SU-DHL-6 (cell line): Measurements from ENCODE around the gene ADAM12.
"Not testable (repeated sequence)": the region's sequence is repeated elsewhere in the genome, so short reads cannot be mapped to it uniquely, and the experiment has no call there.

Experiments used
- H2AFZ ChIP-seq: fragments of 200-600 bp; sonication (generic); 2 replicates; pipeline ENCODE4 v1.6.1; 2014; ENCODE audit warnings: low read depth, mild to moderate bottlenecking, moderate library complexity, mixed read lengths, antibody characterized with exemption, low read length; ENCODE audit not compliant: severe bottlenecking
- H3F3A ChIP-seq: fragments of 200-600 bp; shearing (Covaris generic); 2 replicates; pipeline ENCODE4 v1.6.0; 2016; ENCODE audit warnings: antibody characterized with exemption, mild to moderate bottlenecking; ENCODE audit not compliant: insufficient read depth
- H3K27ac ChIP-seq: fragments of 200-600 bp; sonication (generic); 2 replicates; pipeline ENCODE4 v1.5.1; 2016; ENCODE audit warnings: low read depth, mild to moderate bottlenecking, low read length, moderate library complexity, mixed read lengths
- H3K27me3 ChIP-seq: fragments of 200-600 bp; sonication (generic), shearing (Covaris generic); 2 replicates; pipeline ENCODE4 v1.6.0; 2014; ENCODE audit warnings: mild to moderate bottlenecking, low read length
- H3K36me3 ChIP-seq: fragments of 200-600 bp; sonication (generic); 2 replicates; pipeline ENCODE4 v1.6.1; 2014; ENCODE audit warnings: mild to moderate bottlenecking, low read length, mixed read lengths
- H3K4me2 ChIP-seq: fragments of 300-600, 200-600 bp; shearing (Covaris generic), sonication (generic); 2 replicates; pipeline ENCODE4 v1.6.0; 2014; ENCODE audit warnings: low read length, low read depth, mild to moderate bottlenecking; ENCODE audit not compliant: poor library complexity, severe bottlenecking
- H3K4me3 ChIP-seq: fragments of 200-600 bp; sonication (generic); 2 replicates; pipeline ENCODE4 v1.5.1; 2014; ENCODE audit warnings: antibody characterized with exemption, low read length, mild to moderate bottlenecking, mixed read lengths; ENCODE audit not compliant: insufficient read depth, poor library complexity, severe bottlenecking
- H3K79me2 ChIP-seq: fragments of 200-600 bp; sonication (generic); 2 replicates; pipeline ENCODE4 v1.6.1; 2014; ENCODE audit warnings: mild to moderate bottlenecking, low read length, moderate library complexity; ENCODE audit not compliant: insufficient read depth
- H3K9ac ChIP-seq: fragments of 200-600 bp; sonication (generic); 2 replicates; pipeline ENCODE4 v1.7.0; 2014; ENCODE audit warnings: mild to moderate bottlenecking, low read length
- H3K9me2 ChIP-seq: fragments of 200-600 bp; sonication (generic); replicated peaks from 2 replicates; pipeline ENCODE4 v1.6.1; 2014; ENCODE audit warnings: low read length; ENCODE audit not compliant: insufficient read depth
- H3K9me3 ChIP-seq: fragments of 200-600 bp; sonication (generic); 2 replicates; pipeline ENCODE4 v1.6.1; 2014; ENCODE audit warnings: low read length, mixed read lengths; ENCODE audit not compliant: insufficient read depth
- H4K20me1 ChIP-seq: fragments of 200-600 bp; sonication (generic); 2 replicates; pipeline ENCODE4 v1.6.1; 2014; ENCODE audit warnings: low read depth, mild to moderate bottlenecking, antibody characterized with exemption, low read length, moderate library complexity, mixed read lengths
- CTCF ChIP-seq: fragments of 200-600 bp; sonication (generic); IDR thresholded peaks from one replicate; pipeline ENCODE4 v1.5.1; 2017; ENCODE audit warnings: antibody characterized with exemption, mild to moderate bottlenecking, low read length, moderate library complexity; ENCODE audit not compliant: insufficient read depth, poor library complexity, severe bottlenecking
- EZH2phosphoT487 ChIP-seq: fragments of 200-600 bp; sonication (generic), shearing (Covaris generic); conservative IDR thresholded peaks from 2 replicates; pipeline ENCODE4 v1.6.1; 2018; ENCODE audit warnings: mild to moderate bottlenecking, antibody characterized with exemption, low read length, moderate library complexity, mixed read lengths

Gene ADAM12

GRCh38 chr10:126052171-126052570 is 336.1 kb downstream of the ADAM12 start:
- H3F3A ChIP-seq: no peaks in the 10 kb centered on the region
- H3K4me2 ChIP-seq: no peak overlapping the region
- H3K36me3 ChIP-seq: no peaks in the 10 kb centered on the region
- no peaks in the 10 kb centered on the region for H3K79me2 ChIP-seq
- no peak overlapping the region for H3K9ac ChIP-seq
- H2AFZ ChIP-seq: no peak overlapping the region
- no peaks in the 10 kb centered on the region for H3K27me3 ChIP-seq
- no peaks in the 10 kb centered on the region for H3K9me2 ChIP-seq
- no peaks in the 10 kb centered on the region for H3K9me3 ChIP-seq
- no peak overlapping the region for H3K27ac ChIP-seq
- no peak overlapping the region for H3K4me3 ChIP-seq
- no peaks in the 10 kb centered on the region for H4K20me1 ChIP-seq
- TF ChIP-seq EZH2phosphoT487 (no peak), CTCF (no peak)

GRCh38 chr10:126049759-126050700 is 338.2 kb downstream of the ADAM12 start:
- Histone ChIP-seq H3K9me3 (no peaks in the 10 kb centered on the region), H3K79me2 (no peaks in the 10 kb centered on the region), H3F3A (no peaks in the 10 kb centered on the region), H3K9me2 (no peaks in the 10 kb centered on the region), H3K9ac (no peak overlapping the region), H3K27me3 (no peaks in the 10 kb centered on the region), H3K4me2 (no peak overlapping the region), H4K20me1 (no peaks in the 10 kb centered on the region), H3K36me3 (no peaks in the 10 kb centered on the region), H2AFZ (no peak overlapping the region), H3K27ac (no peak overlapping the region), H3K4me3 (no peak overlapping the region)
- TF ChIP-seq CTCF (no peak), EZH2phosphoT487 (no peak)

- not testable (repeated sequence) for H3K9ac ChIP-seq, H3K9me2 ChIP-seq, H3K4me3 ChIP-seq, H2AFZ ChIP-seq, H3F3A ChIP-seq, H3K27ac ChIP-seq, H3K27me3 ChIP-seq, H3K36me3 ChIP-seq, H3K79me2 ChIP-seq, H3K9me3 ChIP-seq, H3K4me2 ChIP-seq, H4K20me1 ChIP-seq
Measured at GRCh38 chr10:126047749-126048148, 340.5 kb downstream of the ADAM12 start.

- no peaks in the 10 kb centered on the region for H3K27me3 ChIP-seq
- TF ChIP-seq CTCF: no peak
- TF ChIP-seq EZH2phosphoT487: no peak
- no peaks in the 10 kb centered on the region for H3K36me3 ChIP-seq
Measured at GRCh38 chr10:126046831-126047230, 341.4 kb downstream of the ADAM12 start.

More at GRCh38 chr10:126046831-126047230, 341.4 kb downstream of the ADAM12 start:
- Histone ChIP-seq H2AFZ (no peak overlapping the region), H3K9ac (no peak overlapping the region), H3F3A (no peaks in the 10 kb centered on the region), H3K9me3 (no peaks in the 10 kb centered on the region), H3K9me2 (no peaks in the 10 kb centered on the region), H3K79me2 (no peaks in the 10 kb centered on the region), H3K4me2 (no peak overlapping the region), H4K20me1 (no peaks in the 10 kb centered on the region), H3K27ac (no peak overlapping the region), H3K4me3 (no peak overlapping the region)
